Measurements from ENCODE around the gene P2RY12.
"Not testable (repeated sequence)": the region's sequence is repeated elsewhere in the genome, so short reads cannot be mapped to it uniquely, and the experiment has no call there.

The P2RY12 gene

GRCh38 chr3:151392191-151392590, 7.6 kb upstream of the P2RY12 start:
- DNase-seq, result not testable (repeated sequence)

- peak; percentile 74 for DNase-seq
Measured at GRCh38 chr3:151391720-151392119, 7.2 kb upstream of the P2RY12 start.

GRCh38 chr3:151387842-151388241, 3.3 kb upstream of the P2RY12 start:
- peak; percentile 61 for DNase-seq

- DNase-seq, result peak; percentile 31
Measured at GRCh38 chr3:151387432-151387831, 2.9 kb upstream of the P2RY12 start.

- no peak for DNase-seq
Measured at GRCh38 chr3:151386056-151386455, 1.5 kb upstream of the P2RY12 start.

GRCh38 chr3:151383956-151384355, 597 bp downstream of the P2RY12 start:
- no peak for DNase-seq

- DNase-seq, result no peak
Measured at GRCh38 chr3:151383111-151383510, 1.4 kb downstream of the P2RY12 start.

GRCh38 chr3:151382671-151383070, 1.9 kb downstream of the P2RY12 start:
- DNase-seq, result no peak

- no peak for DNase-seq
Measured at GRCh38 chr3:151379083-151379734, 5.3 kb downstream of the P2RY12 start.

- DNase-seq, result no peak
Measured at GRCh38 chr3:151377768-151378385, 6.7 kb downstream of the P2RY12 start.

- DNase-seq, result no peak
Measured at GRCh38 chr3:151372063-151372820, 12.3 kb downstream of the P2RY12 start.

GRCh38 chr3:151371526-151371925, 13.0 kb downstream of the P2RY12 start:
- no peak for DNase-seq

- DNase-seq, result no peak
Measured at GRCh38 chr3:151367448-151367847, 17.1 kb downstream of the P2RY12 start.

GRCh38 chr3:151366993-151367392, 17.6 kb downstream of the P2RY12 start:
- no peak for DNase-seq

- DNase-seq, result peak; percentile 76
Measured at GRCh38 chr3:151362751-151363174, 21.8 kb downstream of the P2RY12 start.

GRCh38 chr3:151357463-151357850, 27.1 kb downstream of the P2RY12 start:
- DNase-seq, result no peak

- peak; percentile 41 for DNase-seq
Measured at GRCh38 chr3:151356794-151357462, 27.6 kb downstream of the P2RY12 start.

GRCh38 chr3:151351648-151352047, 32.9 kb downstream of the P2RY12 start:
- no peak for DNase-seq

- peak; percentile 87 for DNase-seq
Measured at GRCh38 chr3:151351219-151351618, 33.3 kb downstream of the P2RY12 start.

- peak; percentile 67 for DNase-seq
Measured at GRCh38 chr3:151350656-151351055, 33.9 kb downstream of the P2RY12 start.

- peak; percentile 89 for DNase-seq
Measured at GRCh38 chr3:151347432-151347831, 37.1 kb downstream of the P2RY12 start.

- peak; percentile 85 for DNase-seq
Measured at GRCh38 chr3:151346292-151346691, 38.3 kb downstream of the P2RY12 start.

- DNase-seq, result peak; percentile 64
Measured at GRCh38 chr3:151345859-151346258, 38.7 kb downstream of the P2RY12 start.

Data from inflammatory macrophage treated with lipopolysaccharide for 4 hours (primary cell).